Hindlimb muscle (tissue), 1 donor: ENCODE data around the gene AK1. TPM values are rescaled to one million over a fixed set of nuclear protein-coding genes. Genes with fewer than 3 reads are reported as not detected.

Experiments used
- DNase-seq: peaks from one replicate; pipeline ENCODE4 v3.0.0-alpha.2; 2013
- polyA plus RNA-seq: library from polyadenylated mRNA; unstranded; fragments of 120-200 nt; gene quantifications from one replicate; pipeline ENCODE4 v1.2.1, GENCODE V29; 2013; ENCODE audit not compliant: insufficient read length

The AK1 gene
- polyA plus RNA-seq, 1 donor: 1,359 TPM

- no peak for DNase-seq
Measured at GRCh38 chr9:127908660-127908926, 31.1 kb upstream of the AK1 start.

GRCh38 chr9:127907867-127908659 is 30.6 kb upstream of the AK1 start:
- no peak for DNase-seq

GRCh38 chr9:127905788-127906191 is 28.3 kb upstream of the AK1 start:
- DNase-seq: no peak

- no peak for DNase-seq
Measured at GRCh38 chr9:127905004-127905728, 27.7 kb upstream of the AK1 start.

GRCh38 chr9:127904561-127905003 is 27.1 kb upstream of the AK1 start:
- no peak for DNase-seq

GRCh38 chr9:127903557-127904475 is 26.3 kb upstream of the AK1 start:
- no peak for DNase-seq

GRCh38 chr9:127899128-127899943 is 21.9 kb upstream of the AK1 start, which contains the start of gene ST6GALNAC6:
ST6GALNAC6 (minus strand) TSS chr9:127899603; CDS start chr9:127897981, 1,622 bp downstream.
- DNase-seq: peak; percentile 88

- DNase-seq: no peak
Measured at GRCh38 chr9:127898433-127899127, 21.1 kb upstream of the AK1 start.

- peak; percentile 67 for DNase-seq
Measured at GRCh38 chr9:127897193-127897692, 19.8 kb upstream of the AK1 start.

- no peak for DNase-seq
Measured at GRCh38 chr9:127896395-127897192, 19.1 kb upstream of the AK1 start.

GRCh38 chr9:127895811-127896210 is 18.3 kb upstream of the AK1 start:
- no peak for DNase-seq

GRCh38 chr9:127893392-127893791 is 15.9 kb upstream of the AK1 start:
- DNase-seq: no peak

- no peak for DNase-seq
Measured at GRCh38 chr9:127892831-127893230, 15.4 kb upstream of the AK1 start.

- no peak for DNase-seq
Measured at GRCh38 chr9:127890053-127890452, 12.6 kb upstream of the AK1 start.

GRCh38 chr9:127887792-127888191 is 10.3 kb upstream of the AK1 start:
- DNase-seq: no peak

- DNase-seq: no peak
Measured at GRCh38 chr9:127886401-127886972, 9.0 kb upstream of the AK1 start.

- DNase-seq: no peak
Measured at GRCh38 chr9:127885508-127886281, 8.2 kb upstream of the AK1 start.

GRCh38 chr9:127884976-127885490 is 7.6 kb upstream of the AK1 start:
- DNase-seq: no peak

- DNase-seq: no peak
Measured at GRCh38 chr9:127884427-127884911, 7.0 kb upstream of the AK1 start.
